GM21723 (cell line): ENCODE data around the gene CEP76.
"Not testable (repeated sequence)": the region's sequence is repeated elsewhere in the genome, so short reads cannot be mapped to it uniquely, and the experiment has no call there.

Source experiments
- ATAC-seq: cut with Tn5 transposase; IDR thresholded peaks from one replicate; pipeline ENCODE4 v1.9.1; 2021; ENCODE audit warnings: mild to moderate bottlenecking, moderate library complexity; ENCODE audit not compliant: unreplicated experiment

CEP76 gene

GRCh38 chr18:12645254-12645653 is 57.3 kb downstream of the CEP76 start:
- ATAC-seq: no peak

- ATAC-seq: not testable (repeated sequence)
Observed at GRCh38 chr18:12643756-12644155, 58.8 kb downstream of the CEP76 start.

- ATAC-seq: no peak
Observed at GRCh38 chr18:12640881-12641200, 61.7 kb downstream of the CEP76 start.

- ATAC-seq: no peak
Observed at GRCh38 chr18:12639990-12640880, 62.3 kb downstream of the CEP76 start.

GRCh38 chr18:12638644-12639124 is 63.8 kb downstream of the CEP76 start:
- no peak for ATAC-seq

GRCh38 chr18:12637901-12638643 is 64.5 kb downstream of the CEP76 start:
- no peak for ATAC-seq

GRCh38 chr18:12637393-12637792 is 65.1 kb downstream of the CEP76 start:
- ATAC-seq: no peak

- no peak for ATAC-seq
Observed at GRCh38 chr18:12631831-12632477, 70.6 kb downstream of the CEP76 start.

- no peak for ATAC-seq
Observed at GRCh38 chr18:12630136-12630535, 72.4 kb downstream of the CEP76 start.

GRCh38 chr18:12628706-12629702 is 73.5 kb downstream of the CEP76 start:
- ATAC-seq: no peak

GRCh38 chr18:12627199-12627598 is 75.3 kb downstream of the CEP76 start:
- ATAC-seq: not testable (repeated sequence)

GRCh38 chr18:12625241-12625640 is 77.3 kb downstream of the CEP76 start:
- no peak for ATAC-seq
